Measurements from ENCODE around the gene ATXN7L1.

The ATXN7L1 gene

GRCh38 chr7:105879782-105880181 lies 3.4 kb upstream of the ATXN7L1 start:
- no peak for DNase-seq (ENCODE audit: low read depth)
- H3K4me3 ChIP-seq (ENCODE audit: low read depth, low read length), result no peak overlapping the region
- TF ChIP-seq CTCF (IDR thresholded peaks at IDR 0.05; ENCODE audit: low read depth, low read length, missing control alignments), result no peak

GRCh38 chr7:105878746-105879605 lies 2.6 kb upstream of the ATXN7L1 start:
- H3K4me3 ChIP-seq (ENCODE audit: low read depth, low read length), result no peak overlapping the region
- no peak for TF ChIP-seq CTCF (IDR thresholded peaks at IDR 0.05; ENCODE audit: low read depth, low read length, missing control alignments)
- DNase-seq (ENCODE audit: low read depth), result no peak

GRCh38 chr7:105877736-105878135 lies 1.3 kb upstream of the ATXN7L1 start:
- TF ChIP-seq CTCF (IDR thresholded peaks at IDR 0.05; ENCODE audit: low read depth, low read length, missing control alignments), result no peak
- H3K4me3 ChIP-seq (ENCODE audit: low read depth, low read length), result no peak overlapping the region

GRCh38 chr7:105876964-105877601 lies 684 bp upstream of the ATXN7L1 start:
- DNase-seq (ENCODE audit: low read depth), result no peak
- no peak for TF ChIP-seq CTCF (IDR thresholded peaks at IDR 0.05; ENCODE audit: low read depth, low read length, missing control alignments)
- H3K4me3 ChIP-seq (ENCODE audit: low read depth, low read length), result peak overlapping the region; percentile 31; the same call in 1 of the 2 replicates

More at GRCh38 chr7:105877736-105878135, 1.3 kb upstream of the ATXN7L1 start:
- DNase-seq (ENCODE audit: low read depth), result no peak

GRCh38 chr7:105875505-105875904 lies 894 bp downstream of the ATXN7L1 start:
- TF ChIP-seq CTCF (IDR thresholded peaks at IDR 0.05; ENCODE audit: low read depth, low read length, missing control alignments), result no peak
- DNase-seq (ENCODE audit: low read depth), result no peak
- no peak overlapping the region for H3K4me3 ChIP-seq (ENCODE audit: low read depth, low read length)

GRCh38 chr7:105874055-105874454 lies 2.3 kb downstream of the ATXN7L1 start:
- no peak overlapping the region for H3K4me3 ChIP-seq (ENCODE audit: low read depth, low read length)
- no peak for DNase-seq (ENCODE audit: low read depth)
- no peak for TF ChIP-seq CTCF (IDR thresholded peaks at IDR 0.05; ENCODE audit: low read depth, low read length, missing control alignments)

Measured in GM12864 (cell line).